HG03135 (cell line): ENCODE data around the gene PTGES.
"Not testable (repeated sequence)": the region's sequence is repeated elsewhere in the genome, so short reads cannot be mapped to it uniquely, and the experiment has no call there.

Experiments used
- ATAC-seq: cut with Tn5 transposase; IDR thresholded peaks from one replicate; pipeline ENCODE4 v1.9.1; 2021; ENCODE audit warnings: mild to moderate bottlenecking, moderate library complexity; ENCODE audit not compliant: unreplicated experiment

The PTGES gene

GRCh38 chr9:129773262-129774048 is 20.6 kb upstream of the PTGES start:
- ATAC-seq: no peak

DNA sequence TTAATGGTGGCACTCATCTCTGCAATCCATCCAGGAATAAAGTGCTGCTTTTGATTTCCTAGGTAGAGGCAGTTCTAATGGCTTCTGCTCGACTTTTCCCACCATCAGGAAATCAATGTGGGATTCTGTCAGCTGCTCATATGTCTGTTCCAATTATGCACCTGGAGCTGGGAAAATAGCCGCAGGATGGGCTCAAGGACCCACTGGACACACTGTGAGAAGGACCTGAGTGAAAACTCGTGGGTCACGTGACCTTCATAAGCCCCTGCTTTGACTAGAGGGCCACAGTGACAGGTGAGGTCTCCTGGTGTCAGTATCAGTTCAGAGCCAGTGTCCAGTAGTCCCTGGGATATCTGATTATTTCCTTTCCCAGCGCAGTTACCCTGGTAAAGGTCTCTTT is 17.9 kb upstream of the PTGES start:
- ATAC-seq: no peak

DNA sequence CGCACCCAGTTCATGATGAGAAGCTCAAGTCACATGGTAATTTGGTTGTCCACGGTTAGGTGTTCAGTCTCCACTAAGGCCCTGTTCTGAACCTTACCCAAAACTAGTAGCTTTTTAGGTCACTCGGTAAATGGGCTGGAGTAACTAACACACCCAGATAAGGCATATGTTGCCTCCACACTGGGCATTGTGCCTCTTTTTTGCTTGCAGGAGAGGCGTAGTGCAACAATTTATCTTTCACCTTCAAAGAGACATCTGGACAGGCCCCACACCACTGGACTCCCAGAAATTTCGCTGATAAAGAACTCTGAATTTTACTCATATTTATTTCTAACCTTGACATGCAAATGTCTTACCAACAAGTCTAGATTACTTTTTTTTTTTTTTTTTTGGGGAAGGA is 16.8 kb upstream of the PTGES start:
- ATAC-seq: no peak

- no peak for ATAC-seq
These were observed 15.6 kb upstream of the PTGES start for GRCh38 chr9:129768486-129768885.

DNA sequence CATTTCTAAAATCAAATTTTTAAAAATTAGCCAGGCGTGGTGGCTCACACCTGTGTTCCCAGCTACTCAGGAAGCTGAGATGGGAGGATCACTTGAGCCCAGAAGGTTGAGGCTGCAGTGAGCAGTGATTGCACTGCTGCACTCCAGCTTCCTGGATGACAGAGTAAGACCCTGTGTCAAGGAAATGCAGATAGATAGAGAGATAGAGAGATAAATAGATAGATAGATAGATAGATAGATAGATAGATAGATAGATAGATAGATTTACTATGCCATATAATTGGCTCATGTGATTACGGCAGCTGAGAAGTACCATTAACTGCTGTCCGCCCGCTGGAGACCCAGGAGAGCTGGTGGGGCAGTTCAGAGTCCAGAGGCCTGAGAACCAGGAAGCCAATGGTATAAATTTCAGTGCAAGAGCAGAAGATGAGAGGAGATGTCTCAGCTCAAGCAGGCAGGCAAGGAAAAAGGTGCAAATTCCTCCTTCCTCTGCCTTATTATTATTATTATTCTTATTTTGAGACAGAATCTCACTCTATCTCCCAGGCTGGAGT is 13.0 kb upstream of the PTGES start:
- ATAC-seq: no peak

DNA sequence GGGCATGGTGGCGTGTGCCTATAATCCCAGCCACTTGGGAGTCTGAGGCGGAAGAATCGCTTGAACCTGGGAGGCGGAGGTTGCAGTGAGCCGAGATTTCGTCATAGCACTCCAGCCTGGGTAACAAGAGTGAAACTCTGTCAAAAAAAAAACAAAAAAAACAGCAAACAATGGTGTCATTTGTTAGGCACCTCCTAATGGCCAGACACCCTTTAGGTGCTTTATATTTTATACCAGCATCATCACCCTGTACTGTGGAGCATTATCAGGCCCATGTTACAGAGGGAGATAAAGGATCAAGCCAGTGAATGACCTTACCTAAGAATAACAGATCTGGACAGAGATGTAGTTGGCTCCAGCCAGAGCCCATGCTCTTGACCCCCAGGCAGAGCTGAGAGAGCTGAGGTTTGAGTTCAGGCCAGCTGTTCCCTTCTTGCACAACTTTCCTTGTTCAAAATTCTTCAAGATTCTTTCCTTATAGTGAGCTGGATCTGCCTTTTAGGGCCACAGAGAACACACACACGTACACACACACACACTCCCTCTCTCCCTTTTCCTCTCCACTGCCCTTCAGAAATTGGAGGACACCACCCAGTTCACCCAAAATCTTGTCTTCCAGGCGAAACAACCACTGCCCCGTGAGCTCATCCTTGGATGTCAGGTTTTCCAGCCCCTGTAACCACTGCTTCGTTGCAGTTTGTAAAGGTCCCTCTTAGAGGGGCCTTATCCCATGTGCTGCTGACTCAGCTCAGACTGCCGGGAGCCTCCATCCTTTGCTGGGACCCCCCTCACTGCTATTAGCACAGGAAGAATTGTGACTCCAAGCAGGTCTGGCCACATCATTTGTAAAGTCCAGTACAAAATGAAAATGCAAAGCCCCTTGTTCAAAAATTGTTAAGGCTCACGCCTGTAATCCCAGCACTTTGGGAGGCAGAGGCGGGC is 10.4 kb upstream of the PTGES start:
- ATAC-seq: no peak

DNA sequence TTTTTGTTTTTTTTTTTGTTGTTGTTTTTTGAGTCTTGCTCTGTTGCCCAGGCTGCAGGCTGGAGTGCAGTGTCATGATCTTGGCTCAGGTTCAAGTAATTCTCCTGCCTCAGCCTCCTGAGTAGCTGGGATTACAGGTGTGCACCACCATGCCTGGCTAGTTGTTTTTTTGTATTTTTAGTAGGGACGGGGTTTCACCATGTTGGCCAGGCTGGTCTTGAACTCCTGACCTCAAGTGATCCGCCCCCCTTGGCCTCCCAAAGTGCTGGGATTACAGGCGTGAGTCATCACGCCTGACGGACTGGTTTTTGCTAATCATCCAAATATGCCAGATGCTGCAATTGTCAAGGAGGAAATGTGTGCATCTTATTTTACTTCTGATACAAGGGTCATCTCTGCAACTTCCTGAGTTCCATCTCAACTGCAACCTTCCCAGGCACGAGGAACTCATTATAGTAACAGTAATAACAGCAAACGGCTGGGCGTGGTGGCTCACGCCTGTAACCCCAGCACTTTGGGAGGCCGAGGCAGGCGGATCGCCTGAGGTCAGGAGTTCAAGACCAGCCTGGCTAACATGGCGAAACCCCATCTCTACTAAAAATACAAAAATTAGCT is 9.6 kb upstream of the PTGES start:
- not testable (repeated sequence) for ATAC-seq

DNA sequence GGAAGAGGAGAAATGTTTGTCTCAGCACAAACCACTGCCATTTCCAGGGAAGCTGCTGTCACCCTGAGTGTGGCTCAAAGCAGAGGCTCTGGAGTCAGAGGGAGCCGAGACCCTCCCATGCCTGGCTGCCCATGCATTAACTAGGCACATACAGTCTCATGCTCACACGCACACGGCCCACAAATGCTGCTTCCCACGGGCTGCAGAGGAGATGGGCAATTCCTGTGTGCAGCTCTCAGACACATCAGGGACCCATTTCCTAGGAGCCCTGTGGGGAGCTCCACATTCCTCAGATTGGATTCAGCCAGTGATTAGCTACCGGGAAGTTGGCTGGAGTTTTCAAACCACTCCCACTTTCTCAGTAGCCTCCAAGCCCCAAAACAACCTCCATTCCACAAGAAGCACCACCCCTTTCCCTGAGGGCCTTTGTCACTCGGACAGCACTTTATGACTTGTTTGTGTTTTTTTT is 9.1 kb upstream of the PTGES start:
- no peak for ATAC-seq

GRCh38 chr9:129761293-129761900 is 8.6 kb upstream of the PTGES start:
- ATAC-seq: no peak

DNA sequence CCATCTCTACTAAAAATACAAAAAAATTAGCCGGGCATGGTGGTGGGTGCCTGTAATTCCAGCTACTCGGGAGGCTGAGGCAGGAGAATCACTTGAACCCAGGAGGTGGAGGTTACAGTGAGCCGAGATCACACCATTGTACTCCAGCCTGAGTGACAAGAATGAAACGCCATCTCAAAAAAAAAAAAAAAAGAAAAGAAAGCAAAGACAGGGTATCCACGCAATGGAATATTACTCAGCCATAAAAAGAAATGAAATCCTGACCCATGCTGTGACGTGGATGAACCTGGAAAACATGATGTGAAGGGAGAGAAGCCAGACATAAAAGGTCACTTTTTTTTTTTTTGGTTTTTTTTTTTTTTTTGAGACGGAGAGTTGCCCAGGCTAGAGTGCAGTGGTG is 7.9 kb upstream of the PTGES start:
- not testable (repeated sequence) for ATAC-seq

DNA sequence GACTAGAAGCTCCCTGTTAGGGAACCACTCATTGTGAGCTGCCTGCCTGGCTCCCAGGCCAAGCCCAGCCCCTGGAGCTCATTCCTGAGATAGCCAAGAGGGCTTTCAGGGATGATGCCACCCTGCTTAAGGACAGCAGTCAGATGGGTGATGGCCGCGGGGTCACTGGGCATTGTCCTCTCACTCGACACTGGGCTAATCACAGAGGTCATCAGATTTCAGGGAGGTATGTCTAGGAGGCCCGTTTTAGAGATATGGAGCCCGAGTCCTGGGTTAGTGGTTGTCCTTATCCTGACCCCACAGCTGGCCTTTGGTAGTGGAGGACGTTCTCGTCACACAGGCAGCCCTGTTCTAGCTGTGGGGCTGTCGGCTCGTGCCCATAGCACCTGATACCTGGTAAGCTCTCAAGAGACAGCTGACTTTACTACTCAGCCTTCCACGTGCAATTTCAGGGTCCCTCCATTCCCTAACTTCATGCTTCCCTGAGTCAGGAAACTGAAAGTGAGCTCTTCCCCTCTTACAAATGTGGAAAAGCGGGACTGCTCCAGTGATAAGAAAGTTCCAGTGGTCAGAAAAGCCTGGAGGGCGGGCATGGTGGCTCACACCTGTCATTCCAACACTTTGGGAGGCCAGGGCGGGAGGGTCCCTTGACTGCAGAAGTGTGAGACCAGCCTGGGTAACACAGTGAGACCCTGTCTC is 7.1 kb upstream of the PTGES start:
- ATAC-seq: no peak

DNA sequence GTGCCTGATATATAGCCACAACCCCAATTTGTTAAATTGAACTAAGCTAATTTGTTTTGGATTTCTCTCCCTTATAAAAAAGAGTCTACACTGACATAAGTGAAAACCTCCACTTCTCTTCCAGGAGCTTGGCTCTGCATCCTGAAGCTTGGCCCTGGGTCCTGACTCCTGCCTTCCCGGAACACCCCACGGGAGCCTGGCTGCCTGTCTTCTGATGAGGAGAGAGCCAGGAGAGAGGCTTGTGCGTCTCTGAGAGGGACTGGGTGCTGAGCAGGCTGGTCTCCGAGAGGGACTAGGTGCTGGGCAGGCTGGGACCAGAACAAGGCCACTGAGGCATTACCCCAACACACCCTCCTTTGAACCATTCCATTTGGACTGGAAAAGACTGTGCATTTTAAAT is 6.5 kb upstream of the PTGES start:
- no peak for ATAC-seq

DNA sequence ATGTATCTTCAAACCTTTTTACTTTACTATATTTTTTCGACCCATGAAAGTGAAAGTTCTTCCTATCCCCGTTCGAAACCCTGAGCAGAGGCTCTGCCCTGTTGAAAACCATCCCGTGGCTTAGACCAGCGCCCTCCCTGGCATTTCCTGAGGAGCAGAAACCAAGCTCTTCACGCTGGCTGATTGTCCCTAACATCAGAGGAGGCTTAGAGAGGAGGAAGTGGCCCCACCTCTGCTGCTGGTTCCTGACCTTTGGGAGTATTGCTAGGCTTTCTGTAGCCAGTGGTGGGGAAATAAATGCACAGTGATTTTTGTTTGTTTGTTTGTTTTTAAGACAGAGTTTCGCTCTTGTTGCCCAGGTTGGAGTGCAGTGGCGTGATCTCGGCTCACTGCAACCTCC is 4.2 kb upstream of the PTGES start:
- no peak for ATAC-seq

GRCh38 chr9:129756191-129756590 is 3.3 kb upstream of the PTGES start:
- no peak for ATAC-seq

GRCh38 chr9:129755151-129755550 is 2.3 kb upstream of the PTGES start:
- ATAC-seq: no peak

DNA sequence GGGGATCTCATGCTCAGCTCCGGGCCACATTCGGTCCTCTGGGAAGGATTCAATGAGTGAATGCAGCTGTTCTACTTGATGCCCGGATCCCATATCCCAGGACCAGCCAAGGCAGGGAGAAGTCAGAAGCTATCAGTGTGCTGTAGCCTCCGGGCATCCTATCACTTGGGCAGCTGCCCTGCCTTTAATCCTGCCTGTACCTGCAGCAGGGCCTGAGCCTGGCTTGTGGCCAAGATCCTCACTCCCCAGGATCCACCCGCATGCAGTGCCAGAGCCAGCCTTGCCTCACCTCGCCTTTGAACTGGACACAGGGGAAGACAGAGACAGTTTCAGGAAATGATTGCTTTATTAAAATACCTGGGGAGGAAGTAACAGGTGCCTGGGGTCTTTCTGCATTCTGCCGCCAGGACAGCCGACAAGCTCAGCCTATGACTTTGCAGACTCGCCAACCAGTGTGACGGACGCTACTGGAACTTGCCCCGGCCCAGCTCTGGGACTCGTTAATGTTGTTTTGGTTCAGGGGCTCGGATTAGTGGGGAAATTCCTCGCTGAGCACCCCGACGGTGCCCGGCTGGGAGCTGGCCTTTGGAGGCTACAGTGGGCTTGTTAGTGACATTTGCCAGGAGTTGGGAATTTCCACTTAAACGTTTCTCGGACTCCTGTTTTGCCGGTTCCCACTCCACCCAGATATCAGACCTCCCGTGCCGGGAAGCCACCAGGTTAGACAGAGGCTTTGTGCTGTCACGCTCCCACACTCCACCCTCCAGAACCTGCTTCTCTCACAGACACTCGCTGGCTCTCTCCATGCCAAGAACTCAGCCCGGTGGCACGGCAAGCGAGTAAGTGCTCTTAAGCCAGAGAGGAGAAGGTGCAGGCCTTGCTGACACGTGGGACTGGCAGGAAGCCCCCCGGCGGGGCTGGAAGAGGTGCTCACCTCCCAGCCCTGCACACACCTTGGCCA is 721 bp downstream of the PTGES start:
- ATAC-seq: no peak

DNA sequence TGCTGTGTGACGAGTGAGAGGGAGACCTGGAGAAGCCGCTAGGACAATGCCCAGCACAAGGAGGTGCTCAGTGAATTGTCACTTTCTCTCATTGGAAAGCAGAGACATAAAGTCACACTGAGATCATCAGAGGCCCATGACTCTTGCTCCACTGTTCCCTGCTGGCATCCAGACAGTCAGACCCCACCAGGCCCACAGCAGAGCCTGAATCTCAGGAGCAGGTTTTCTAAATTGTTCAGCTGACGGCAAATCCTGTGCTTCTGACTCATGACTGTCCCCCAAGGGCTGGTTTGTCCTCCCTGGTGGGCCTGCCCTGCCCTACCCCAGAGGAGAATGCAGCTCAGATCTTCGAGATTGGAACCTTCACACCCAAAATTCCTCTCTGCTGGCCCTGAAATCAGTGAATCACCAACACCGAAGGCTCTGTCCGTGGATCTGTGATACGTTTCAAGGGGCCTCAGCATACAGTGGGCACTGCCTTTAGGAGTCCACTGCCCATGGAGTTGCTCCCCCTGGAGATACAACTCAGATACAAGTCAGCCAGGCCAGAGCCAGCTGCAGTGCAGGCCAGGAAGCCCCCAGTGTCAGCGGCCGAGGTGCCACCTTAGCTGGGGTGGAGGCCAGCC is 2.7 kb downstream of the PTGES start:
- no peak for ATAC-seq

GRCh38 chr9:129749575-129749974 is 3.3 kb downstream of the PTGES start:
- no peak for ATAC-seq

DNA sequence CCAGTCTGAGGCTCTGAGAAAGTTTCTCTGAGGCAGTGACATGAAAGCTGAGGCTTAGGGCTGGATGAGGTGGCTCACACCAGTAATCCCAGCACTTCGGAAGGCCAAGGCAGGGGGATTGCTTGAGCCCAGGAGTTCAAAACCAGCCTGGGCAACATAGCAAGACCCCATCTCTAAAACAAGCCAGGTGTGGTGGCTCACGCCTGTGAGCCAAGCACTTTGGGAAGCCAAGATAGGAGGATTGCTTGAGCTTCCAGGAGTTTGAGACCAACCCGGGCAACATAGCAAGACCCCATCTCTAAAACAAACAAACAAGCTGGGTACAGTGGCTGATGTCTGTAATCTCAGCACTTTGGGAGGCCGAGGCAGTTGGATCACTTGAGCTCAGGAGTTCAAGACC is 3.8 kb downstream of the PTGES start:
- ATAC-seq: not testable (repeated sequence)
